GM23338 (cell line): ENCODE results near the gene CTU2. TPM values are rescaled to one million over a fixed set of nuclear protein-coding genes. Genes with fewer than 3 reads are reported as not detected.

ENCODE experiments used
- ATAC-seq: fragments of 200-7000 bp; cut with Tn5 transposase; 3 replicates; pipeline ENCODE4 v1.9.1; 2020
- DNase-seq: peaks from one replicate; pipeline ENCODE4 v3.0.0-alpha.2; 2015; ENCODE audit warnings: low spot score
- H2AFZ ChIP-seq: fragments of 200-600 bp; sonication (generic); 2 replicates; pipeline ENCODE4 v1.8.0; 2016; ENCODE audit warnings: antibody characterized with exemption, mild to moderate bottlenecking, moderate library complexity
- H3F3A ChIP-seq: fragments of 200-600 bp; sonication (generic); replicated peaks from 2 replicates; pipeline ENCODE4 v1.8.0; 2017; ENCODE audit warnings: antibody characterized with exemption, mixed run types, low read depth
- H3K27ac ChIP-seq: fragments of 200-600 bp; sonication (generic); 2 replicates; pipeline ENCODE4 v1.6.1; 2016; ENCODE audit warnings: low read depth
- H3K27me3 ChIP-seq: fragments of 200-600 bp; sonication (generic); 2 replicates; pipeline ENCODE4 v1.8.0; 2016; ENCODE audit warnings: mild to moderate bottlenecking, mixed run types, moderate library complexity; ENCODE audit not compliant: insufficient read depth
- H3K36me3 ChIP-seq: fragments of 200-600 bp; sonication (generic); 2 replicates; pipeline ENCODE4 v1.8.0; 2016; ENCODE audit warnings: mild to moderate bottlenecking; ENCODE audit not compliant: insufficient read depth
- H3K4me1 ChIP-seq: fragments of 200-600 bp; sonication (generic); 2 replicates; pipeline ENCODE4 v1.8.0; 2016; ENCODE audit warnings: mild to moderate bottlenecking, moderate library complexity; ENCODE audit not compliant: insufficient read depth
- H3K4me2 ChIP-seq: fragments of 200-600 bp; sonication (generic); 2 replicates; pipeline ENCODE4 v1.7.1; 2017; ENCODE audit warnings: mixed run types
- H3K4me3 ChIP-seq: fragments of 200-600 bp; sonication (generic); 2 replicates; pipeline ENCODE4 v1.6.1; 2016; ENCODE audit warnings: mixed run types
- H3K79me2 ChIP-seq: fragments of 200-600 bp; sonication (generic); replicated peaks from 2 replicates; pipeline ENCODE4 v1.8.0; 2017; ENCODE audit warnings: mild to moderate bottlenecking; ENCODE audit not compliant: insufficient read depth
- H3K9me2 ChIP-seq: fragments of 200-600 bp; sonication (generic); 2 replicates; pipeline ENCODE4 v1.8.0; 2017; ENCODE audit not compliant: insufficient read depth
- H4K20me1 ChIP-seq: fragments of 200-600 bp; sonication (generic); replicated peaks from 2 replicates; pipeline ENCODE4 v1.8.0; 2017; ENCODE audit warnings: mild to moderate bottlenecking; ENCODE audit not compliant: insufficient read depth
- H3K27ac Mint-ChIP-seq: 2 replicates; pipeline ENCODE4 v1.8.0; 2020; ENCODE audit warnings: inconsistent platforms, mild to moderate bottlenecking, moderate library complexity, mixed read lengths
- H3K27me3 Mint-ChIP-seq: 3 replicates; pipeline ENCODE4 v1.8.0; 2022; ENCODE audit warnings: low read depth, mild to moderate bottlenecking, moderate library complexity, mixed read lengths, inconsistent platforms; ENCODE audit not compliant: insufficient read depth, poor library complexity
- H3K36me3 Mint-ChIP-seq: 3 replicates; pipeline ENCODE4 v1.8.0; 2021; ENCODE audit warnings: low read depth, mild to moderate bottlenecking, inconsistent platforms, moderate library complexity, mixed read lengths
- H3K4me1 Mint-ChIP-seq: 3 replicates; pipeline ENCODE4 v1.8.0; 2020; ENCODE audit warnings: mild to moderate bottlenecking, inconsistent platforms, mixed read lengths
- H3K4me3 Mint-ChIP-seq: 3 replicates; pipeline ENCODE4 v1.8.0; 2021; ENCODE audit warnings: moderate library complexity, mild to moderate bottlenecking, inconsistent platforms, mixed read lengths
- H3K9me3 Mint-ChIP-seq: 3 replicates; pipeline ENCODE4 v1.8.0; 2020; ENCODE audit warnings: moderate library complexity, mild to moderate bottlenecking, inconsistent platforms, mixed read lengths
- CREB1 ChIP-seq: fragments of 250-450 bp; sonication (Bioruptor Pico); IDR thresholded peaks from 2 replicates; pipeline ENCODE4 v1.5.0; 2020; ENCODE audit warnings: low read depth, mild to moderate bottlenecking, moderate library complexity
- CTCF ChIP-seq, 2 experiments: fragments of 200-600 bp in 1 of 2; sonication (generic) in 1 of 2; conservative IDR thresholded peaks; 2 replicates each; pipeline versions ENCODE4 v1.5.1 to v1.6.1; 2016 to 2017; ENCODE audit warnings: antibody characterized with exemption in 2 of 2, low read depth in 2 of 2, mild to moderate bottlenecking in 2 of 2, moderate library complexity in 1 of 2
- EZH2 ChIP-seq: fragments of 200-600 bp; sonication (generic); IDR thresholded peaks from one replicate; pipeline ENCODE4 v1.8.0; 2017; ENCODE audit warnings: antibody characterized with exemption, mild to moderate bottlenecking, low read depth; ENCODE audit not compliant: unreplicated experiment
- EZH2phosphoT487 ChIP-seq: fragments of 200-600 bp; sonication (generic); IDR thresholded peaks from one replicate; pipeline ENCODE4 v1.8.1; 2018; ENCODE audit warnings: antibody characterized with exemption; ENCODE audit not compliant: unreplicated experiment
- JUNB ChIP-seq: IDR thresholded peaks from one replicate; pipeline ENCODE4 v1.6.1; 2016; ENCODE audit warnings: antibody characterized with exemption; ENCODE audit not compliant: unreplicated experiment
- NANOG ChIP-seq: IDR thresholded peaks from 2 replicates; pipeline ENCODE4 v1.6.1; 2016; ENCODE audit warnings: antibody characterized with exemption, borderline replicate concordance
- POLR2AphosphoS5 ChIP-seq: IDR thresholded peaks from 2 replicates; pipeline ENCODE4 v1.6.1; 2016; ENCODE audit warnings: antibody characterized with exemption, low read depth
- STAT1 ChIP-seq: IDR thresholded peaks from one replicate; pipeline ENCODE4 v1.6.1; 2016; ENCODE audit warnings: antibody characterized with exemption; ENCODE audit not compliant: unreplicated experiment
- ZNF114 ChIP-seq: fragments of 250-450 bp; sonication (Bioruptor Pico); IDR thresholded peaks from 2 replicates; pipeline ENCODE4 v1.5.0; 2020; ENCODE audit warnings: mild to moderate bottlenecking, moderate library complexity
- ZNF331 ChIP-seq: fragments of 250-450 bp; sonication (Bioruptor Pico); IDR thresholded peaks from 2 replicates; pipeline ENCODE4 v1.5.0; 2020; ENCODE audit warnings: low read depth, mild to moderate bottlenecking, moderate library complexity
- polyA plus RNA-seq: library from polyadenylated mRNA; unstranded; fragments of >200 nt; fragmentation: Nextera tagmentation; extraction: Ambion mirVana; gene quantifications from 2 replicates; pipeline ENCODE4 v1.2.1, GENCODE V29; 2016
- total RNA-seq: library from RNA; depleted of rRNA; stranded (reverse); fragments of >200 nt; shearing (Covaris generic); gene quantifications from 2 replicates; pipeline ENCODE4 v1.2.3, GENCODE V29; 2014
- TF ChIP-seq, protein P1 (sequence below): IDR thresholded peaks from one replicate; pipeline ENCODE4 v1.6.1; 2018; ENCODE audit warnings: antibody characterized with exemption; ENCODE audit not compliant: unreplicated experiment
- TF ChIP-seq, protein P2 (sequence below): fragments of 250-450 bp; sonication (Bioruptor Pico); IDR thresholded peaks from 2 replicates; pipeline ENCODE4 v1.5.0; 2020; ENCODE audit warnings: mild to moderate bottlenecking, moderate library complexity
- TF ChIP-seq, protein P3 (sequence below): IDR thresholded peaks from 2 replicates; pipeline ENCODE4 v1.6.1; 2016; ENCODE audit warnings: antibody characterized with exemption

The CTU2 gene
- total and polyA plus RNA-seq, 2 experiments from 2014 or later, result 22.3 to 25.7 TPM

- Mint-ChIP-seq H3K4me1 (peaks cover 6% of the 10 kb centered on the region), H3K27me3 (peaks cover 14% of the 10 kb centered on the region), H3K36me3 (peaks cover 31% of the 10 kb centered on the region), H3K4me3 (no peak overlapping the region), H3K9me3 (no peaks in the 10 kb centered on the region), H3K27ac (no peak overlapping the region)
- no peaks in the 10 kb centered on the region for H3K4me1 ChIP-seq
- H3K9me2 ChIP-seq, result no peaks in the 10 kb centered on the region
- H4K20me1 ChIP-seq, result no peaks in the 10 kb centered on the region
- TF ChIP-seq POLR2AphosphoS5 (no peak), EZH2phosphoT487 (no peak), EZH2 (no peak), ZNF114 (no peak), CREB1 (CRISPR knock-in tag) (no peak), STAT1 (no peak), CTCF (conservative IDR thresholded peaks at IDR 0.05; ENCODE audit: low read depth in 2 of 2) (no peak), JUNB (no peak), NANOG (no peak), ZNF331 (CRISPR knock-in tag) (no peak)
- TF ChIP-seq, protein P1, sequence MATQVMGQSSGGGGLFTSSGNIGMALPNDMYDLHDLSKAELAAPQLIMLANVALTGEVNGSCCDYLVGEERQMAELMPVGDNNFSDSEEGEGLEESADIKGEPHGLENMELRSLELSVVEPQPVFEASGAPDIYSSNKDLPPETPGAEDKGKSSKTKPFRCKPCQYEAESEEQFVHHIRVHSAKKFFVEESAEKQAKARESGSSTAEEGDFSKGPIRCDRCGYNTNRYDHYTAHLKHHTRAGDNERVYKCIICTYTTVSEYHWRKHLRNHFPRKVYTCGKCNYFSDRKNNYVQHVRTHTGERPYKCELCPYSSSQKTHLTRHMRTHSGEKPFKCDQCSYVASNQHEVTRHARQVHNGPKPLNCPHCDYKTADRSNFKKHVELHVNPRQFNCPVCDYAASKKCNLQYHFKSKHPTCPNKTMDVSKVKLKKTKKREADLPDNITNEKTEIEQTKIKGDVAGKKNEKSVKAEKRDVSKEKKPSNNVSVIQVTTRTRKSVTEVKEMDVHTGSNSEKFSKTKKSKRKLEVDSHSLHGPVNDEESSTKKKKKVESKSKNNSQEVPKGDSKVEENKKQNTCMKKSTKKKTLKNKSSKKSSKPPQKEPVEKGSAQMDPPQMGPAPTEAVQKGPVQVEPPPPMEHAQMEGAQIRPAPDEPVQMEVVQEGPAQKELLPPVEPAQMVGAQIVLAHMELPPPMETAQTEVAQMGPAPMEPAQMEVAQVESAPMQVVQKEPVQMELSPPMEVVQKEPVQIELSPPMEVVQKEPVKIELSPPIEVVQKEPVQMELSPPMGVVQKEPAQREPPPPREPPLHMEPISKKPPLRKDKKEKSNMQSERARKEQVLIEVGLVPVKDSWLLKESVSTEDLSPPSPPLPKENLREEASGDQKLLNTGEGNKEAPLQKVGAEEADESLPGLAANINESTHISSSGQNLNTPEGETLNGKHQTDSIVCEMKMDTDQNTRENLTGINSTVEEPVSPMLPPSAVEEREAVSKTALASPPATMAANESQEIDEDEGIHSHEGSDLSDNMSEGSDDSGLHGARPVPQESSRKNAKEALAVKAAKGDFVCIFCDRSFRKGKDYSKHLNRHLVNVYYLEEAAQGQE, result no peak
- TF ChIP-seq, protein P2, sequence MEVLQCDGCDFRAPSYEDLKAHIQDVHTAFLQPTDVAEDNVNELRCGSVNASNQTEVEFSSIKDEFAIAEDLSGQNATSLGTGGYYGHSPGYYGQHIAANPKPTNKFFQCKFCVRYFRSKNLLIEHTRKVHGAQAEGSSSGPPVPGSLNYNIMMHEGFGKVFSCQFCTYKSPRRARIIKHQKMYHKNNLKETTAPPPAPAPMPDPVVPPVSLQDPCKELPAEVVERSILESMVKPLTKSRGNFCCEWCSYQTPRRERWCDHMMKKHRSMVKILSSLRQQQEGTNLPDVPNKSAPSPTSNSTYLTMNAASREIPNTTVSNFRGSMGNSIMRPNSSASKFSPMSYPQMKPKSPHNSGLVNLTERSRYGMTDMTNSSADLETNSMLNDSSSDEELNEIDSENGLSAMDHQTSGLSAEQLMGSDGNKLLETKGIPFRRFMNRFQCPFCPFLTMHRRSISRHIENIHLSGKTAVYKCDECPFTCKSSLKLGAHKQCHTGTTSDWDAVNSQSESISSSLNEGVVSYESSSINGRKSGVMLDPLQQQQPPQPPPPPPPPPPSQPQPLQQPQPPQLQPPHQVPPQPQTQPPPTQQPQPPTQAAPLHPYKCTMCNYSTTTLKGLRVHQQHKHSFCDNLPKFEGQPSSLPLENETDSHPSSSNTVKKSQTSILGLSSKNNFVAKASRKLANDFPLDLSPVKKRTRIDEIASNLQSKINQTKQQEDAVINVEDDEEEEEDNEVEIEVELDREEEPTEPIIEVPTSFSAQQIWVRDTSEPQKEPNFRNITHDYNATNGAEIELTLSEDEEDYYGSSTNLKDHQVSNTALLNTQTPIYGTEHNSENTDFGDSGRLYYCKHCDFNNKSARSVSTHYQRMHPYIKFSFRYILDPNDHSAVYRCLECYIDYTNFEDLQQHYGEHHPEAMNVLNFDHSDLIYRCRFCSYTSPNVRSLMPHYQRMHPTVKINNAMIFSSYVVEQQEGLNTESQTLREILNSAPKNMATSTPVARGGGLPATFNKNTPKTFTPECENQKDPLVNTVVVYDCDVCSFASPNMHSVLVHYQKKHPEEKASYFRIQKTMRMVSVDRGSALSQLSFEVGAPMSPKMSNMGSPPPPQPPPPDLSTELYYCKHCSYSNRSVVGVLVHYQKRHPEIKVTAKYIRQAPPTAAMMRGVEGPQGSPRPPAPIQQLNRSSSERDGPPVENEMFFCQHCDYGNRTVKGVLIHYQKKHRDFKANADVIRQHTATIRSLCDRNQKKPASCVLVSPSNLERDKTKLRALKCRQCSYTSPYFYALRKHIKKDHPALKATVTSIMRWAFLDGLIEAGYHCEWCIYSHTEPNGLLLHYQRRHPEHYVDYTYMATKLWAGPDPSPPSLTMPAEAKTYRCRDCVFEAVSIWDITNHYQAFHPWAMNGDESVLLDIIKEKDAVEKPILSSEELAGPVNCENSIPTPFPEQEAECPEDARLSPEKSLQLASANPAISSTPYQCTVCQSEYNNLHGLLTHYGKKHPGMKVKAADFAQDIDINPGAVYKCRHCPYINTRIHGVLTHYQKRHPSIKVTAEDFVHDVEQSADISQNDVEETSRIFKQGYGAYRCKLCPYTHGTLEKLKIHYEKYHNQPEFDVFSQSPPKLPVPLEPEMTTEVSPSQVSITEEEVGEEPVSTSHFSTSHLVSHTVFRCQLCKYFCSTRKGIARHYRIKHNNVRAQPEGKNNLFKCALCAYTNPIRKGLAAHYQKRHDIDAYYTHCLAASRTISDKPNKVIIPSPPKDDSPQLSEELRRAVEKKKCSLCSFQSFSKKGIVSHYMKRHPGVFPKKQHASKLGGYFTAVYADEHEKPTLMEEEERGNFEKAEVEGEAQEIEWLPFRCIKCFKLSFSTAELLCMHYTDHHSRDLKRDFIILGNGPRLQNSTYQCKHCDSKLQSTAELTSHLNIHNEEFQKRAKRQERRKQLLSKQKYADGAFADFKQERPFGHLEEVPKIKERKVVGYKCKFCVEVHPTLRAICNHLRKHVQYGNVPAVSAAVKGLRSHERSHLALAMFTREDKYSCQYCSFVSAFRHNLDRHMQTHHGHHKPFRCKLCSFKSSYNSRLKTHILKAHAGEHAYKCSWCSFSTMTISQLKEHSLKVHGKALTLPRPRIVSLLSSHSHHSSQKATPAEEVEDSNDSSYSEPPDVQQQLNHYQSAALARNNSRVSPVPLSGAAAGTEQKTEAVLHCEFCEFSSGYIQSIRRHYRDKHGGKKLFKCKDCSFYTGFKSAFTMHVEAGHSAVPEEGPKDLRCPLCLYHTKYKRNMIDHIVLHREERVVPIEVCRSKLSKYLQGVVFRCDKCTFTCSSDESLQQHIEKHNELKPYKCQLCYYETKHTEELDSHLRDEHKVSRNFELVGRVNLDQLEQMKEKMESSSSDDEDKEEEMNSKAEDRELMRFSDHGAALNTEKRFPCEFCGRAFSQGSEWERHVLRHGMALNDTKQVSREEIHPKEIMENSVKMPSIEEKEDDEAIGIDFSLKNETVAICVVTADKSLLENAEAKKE (CRISPR knock-in tag), result no peak
- TF ChIP-seq, protein P3, sequence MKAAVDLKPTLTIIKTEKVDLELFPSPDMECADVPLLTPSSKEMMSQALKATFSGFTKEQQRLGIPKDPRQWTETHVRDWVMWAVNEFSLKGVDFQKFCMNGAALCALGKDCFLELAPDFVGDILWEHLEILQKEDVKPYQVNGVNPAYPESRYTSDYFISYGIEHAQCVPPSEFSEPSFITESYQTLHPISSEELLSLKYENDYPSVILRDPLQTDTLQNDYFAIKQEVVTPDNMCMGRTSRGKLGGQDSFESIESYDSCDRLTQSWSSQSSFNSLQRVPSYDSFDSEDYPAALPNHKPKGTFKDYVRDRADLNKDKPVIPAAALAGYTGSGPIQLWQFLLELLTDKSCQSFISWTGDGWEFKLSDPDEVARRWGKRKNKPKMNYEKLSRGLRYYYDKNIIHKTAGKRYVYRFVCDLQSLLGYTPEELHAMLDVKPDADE, result no peak
- no peak overlapping the region for H3K4me3 ChIP-seq
- H3K27ac ChIP-seq, result no peak overlapping the region
- no peak for ATAC-seq
- no peaks in the 10 kb centered on the region for H3K79me2 ChIP-seq
- no peak overlapping the region for H2AFZ ChIP-seq
- no peak for DNase-seq
- H3K4me2 ChIP-seq, result no peak overlapping the region
- H3F3A ChIP-seq, result no peaks in the 10 kb centered on the region
- no peaks in the 10 kb centered on the region for H3K27me3 ChIP-seq
- H3K36me3 ChIP-seq, result no peaks in the 10 kb centered on the region
These were observed 10.3 kb downstream of the CTU2 start for GRCh38 chr16:88716601-88717001.
